Large intestine (tissue), 3 donors: ENCODE measurements around the gene ZMYM2. TPM values are rescaled to one million over a fixed set of nuclear protein-coding genes. Genes with fewer than 3 reads are reported as not detected.

ENCODE experiments used
- DNase-seq, 2 donors: peaks; one replicate each; pipeline versions ENCODE4 v3.0.0 to v3.0.0-alpha.2; 2013
- H3K27ac ChIP-seq: one replicate; pipeline ENCODE4 v1.5.1; 2013; ENCODE audit warnings: low read length
- H3K27me3 ChIP-seq: 2 replicates; pipeline ENCODE4 v1.6.1; 2013; ENCODE audit warnings: low read length; ENCODE audit not compliant: control insufficient read depth, insufficient read depth
- H3K36me3 ChIP-seq: 2 replicates; pipeline ENCODE4 v1.6.1; 2013; ENCODE audit warnings: low read length; ENCODE audit not compliant: control insufficient read depth, insufficient read depth
- H3K4me1 ChIP-seq: one replicate; pipeline ENCODE4 v1.6.1; 2013; ENCODE audit warnings: low read length; ENCODE audit not compliant: control insufficient read depth, insufficient read depth
- H3K4me3 ChIP-seq: one replicate; pipeline ENCODE4 v1.5.1; 2013; ENCODE audit warnings: low read length
- H3K9me3 ChIP-seq: one replicate; pipeline ENCODE4 v1.6.1; 2013; ENCODE audit warnings: mild to moderate bottlenecking, low read depth, low read length, moderate library complexity; ENCODE audit not compliant: control insufficient read depth
- WGBS: methylation state at CpG from one replicate; pipeline ENCODE4 v1.1.5; 2013; ENCODE audit warnings: low lambda C conversion rate; ENCODE audit not compliant: insufficient coverage; 5-methylcytosine and 5-hydroxymethylcytosine counted together
- polyA plus RNA-seq: library from polyadenylated mRNA; unstranded; fragments of 120-200 nt; gene quantifications from one replicate; pipeline ENCODE4 v1.2.1, GENCODE V29; 2013

The ZMYM2 gene
- polyA plus RNA-seq, 1 donor = 53.4 TPM

- H3K4me1 ChIP-seq = no peaks in the 10 kb centered on the region
- no peak overlapping the region for H3K27ac ChIP-seq
- no peaks in the 10 kb centered on the region for H3K9me3 ChIP-seq
- DNase-seq = no peak
- H3K4me3 ChIP-seq = no peak overlapping the region
- WGBS = no CpG with 5 or more reads among the region's 11 CpGs
- H3K36me3 ChIP-seq = peaks cover 42% of the 10 kb centered on the region
- H3K27me3 ChIP-seq = no peaks in the 10 kb centered on the region
Observed at GRCh38 chr13:20043207-20043925, 84.8 kb downstream of the ZMYM2 start.

GRCh38 chr13:20044086-20044485, 85.6 kb downstream of the ZMYM2 start:
- H3K4me1 ChIP-seq = no peaks in the 10 kb centered on the region
- H3K27ac ChIP-seq = no peak overlapping the region
- no peaks in the 10 kb centered on the region for H3K27me3 ChIP-seq
- H3K9me3 ChIP-seq = no peaks in the 10 kb centered on the region
- 80% methylated on average over 1 of the region's 1 CpG for WGBS
- peaks cover 40% of the 10 kb centered on the region for H3K36me3 ChIP-seq
- no peak overlapping the region for H3K4me3 ChIP-seq
- no peak for DNase-seq

GRCh38 chr13:20045950-20046548, 87.5 kb downstream of the ZMYM2 start:
- no peak overlapping the region for H3K27ac ChIP-seq
- 100% methylated on average over 1 of the region's 2 CpGs for WGBS
- no peak for DNase-seq
- peaks cover 32% of the 10 kb centered on the region for H3K36me3 ChIP-seq
- no peak overlapping the region for H3K4me3 ChIP-seq
- no peaks in the 10 kb centered on the region for H3K9me3 ChIP-seq
- no peaks in the 10 kb centered on the region for H3K4me1 ChIP-seq
- H3K27me3 ChIP-seq = no peaks in the 10 kb centered on the region

DNA sequence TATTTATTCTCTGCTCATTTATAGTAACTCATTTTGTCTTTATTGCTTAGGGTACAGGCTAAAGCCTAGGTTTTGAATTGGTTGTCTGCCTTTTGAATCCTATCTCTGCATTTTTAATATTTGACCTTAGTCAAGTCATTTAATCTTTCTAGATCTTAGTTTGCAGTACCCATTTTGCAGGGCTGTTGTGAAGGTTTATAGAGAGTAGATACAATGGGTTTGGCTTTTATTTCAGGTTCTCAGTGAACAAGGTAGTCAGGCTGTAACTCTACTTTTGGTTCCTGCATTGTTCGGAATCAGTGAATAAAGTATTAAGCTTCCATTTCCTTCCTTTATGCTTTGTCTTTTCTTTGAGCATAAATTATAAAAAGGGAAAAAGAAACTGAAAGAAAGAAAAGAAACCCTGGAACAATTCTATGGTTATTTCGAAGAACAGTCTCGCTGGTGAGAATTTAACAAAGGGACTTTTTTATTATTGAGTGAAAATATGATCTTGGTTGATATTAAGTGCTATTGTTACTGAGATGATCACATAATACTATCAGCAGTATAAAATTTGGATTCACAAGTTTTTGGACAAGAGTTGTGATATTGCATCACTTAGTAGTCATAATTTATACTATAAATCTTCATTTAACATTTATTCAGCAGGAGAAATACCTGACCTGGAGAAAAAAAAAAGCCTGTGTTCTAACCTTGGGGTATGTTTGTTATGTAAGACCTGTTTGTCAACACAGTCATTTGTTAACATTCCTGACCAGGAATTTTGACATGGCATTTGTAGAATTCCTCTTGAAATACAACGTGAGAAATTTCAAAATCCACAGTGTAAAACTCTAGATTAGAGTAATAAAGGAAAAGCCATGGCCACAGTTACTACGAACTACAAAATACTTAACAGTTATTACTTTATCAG, 91.3 kb downstream of the ZMYM2 start:
- no peak overlapping the region for H3K4me3 ChIP-seq
- H3K27me3 ChIP-seq = no peaks in the 10 kb centered on the region
- no peak overlapping the region for H3K27ac ChIP-seq
- H3K36me3 ChIP-seq = peaks cover 30% of the 10 kb centered on the region
- no peaks in the 10 kb centered on the region for H3K9me3 ChIP-seq
- H3K4me1 ChIP-seq = no peaks in the 10 kb centered on the region
- WGBS = 92% methylated on average over 4 of the region's 5 CpGs
- DNase-seq = no peak

DNA sequence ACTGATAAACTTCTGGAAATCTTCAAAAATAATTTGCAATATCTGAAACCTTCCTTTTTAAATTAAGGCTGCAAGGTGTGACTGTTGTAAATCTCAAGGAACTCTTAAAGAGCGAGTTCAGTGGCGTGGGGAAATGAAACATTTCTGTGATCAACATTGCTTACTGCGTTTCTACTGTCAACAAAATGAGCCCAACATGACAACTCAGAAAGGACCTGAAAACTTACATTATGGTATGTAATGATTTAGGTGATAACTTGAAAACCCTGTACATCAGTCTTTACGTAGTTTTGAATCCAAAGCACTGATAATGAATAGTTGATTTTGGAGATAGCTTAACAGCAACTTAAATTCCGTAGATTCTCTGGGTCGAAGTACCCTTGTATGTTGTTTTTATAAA, 92.8 kb downstream of the ZMYM2 start:
- no peaks in the 10 kb centered on the region for H3K4me1 ChIP-seq
- 100% methylated on average over 1 of the region's 6 CpGs for WGBS

DNA sequence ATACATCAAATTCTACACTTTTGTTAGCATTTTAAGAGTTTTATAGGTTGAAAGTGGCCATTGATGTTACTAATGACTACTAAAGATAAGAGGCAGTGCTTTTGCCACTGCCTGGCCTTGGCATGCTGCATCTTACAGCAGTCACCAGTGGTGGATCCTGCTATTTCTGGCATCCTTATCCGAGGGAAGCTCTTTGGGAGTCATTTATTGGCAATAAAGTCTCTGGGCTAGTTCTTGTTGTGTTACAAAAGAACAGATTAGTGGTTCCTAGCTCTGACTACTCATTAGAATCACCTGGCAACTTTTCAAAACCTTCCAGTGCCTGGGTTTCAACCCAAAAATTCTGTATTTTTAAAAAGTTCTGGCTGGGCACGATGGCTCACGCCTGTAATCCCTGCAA, 94.5 kb downstream of the ZMYM2 start:
- no peak overlapping the region for H3K27ac ChIP-seq
- no peaks in the 10 kb centered on the region for H3K4me1 ChIP-seq
- DNase-seq = no peak
- H3K4me3 ChIP-seq = no peak overlapping the region
- H3K27me3 ChIP-seq = no peaks in the 10 kb centered on the region
- no peaks in the 10 kb centered on the region for H3K9me3 ChIP-seq
- WGBS = no CpG with 5 or more reads among the region's 3 CpGs
- peaks cover 37% of the 10 kb centered on the region for H3K36me3 ChIP-seq

More for the DNA sequence above, 92.8 kb downstream of the ZMYM2 start:
- Histone ChIP-seq H3K27ac (no peak overlapping the region), H3K27me3 (no peaks in the 10 kb centered on the region), H3K4me3 (no peak overlapping the region), H3K36me3 (peaks cover 30% of the 10 kb centered on the region), H3K9me3 (no peaks in the 10 kb centered on the region)
- DNase-seq = no peak

- no peak overlapping the region for H3K27ac ChIP-seq
- no peaks in the 10 kb centered on the region for H3K27me3 ChIP-seq
- H3K9me3 ChIP-seq = no peaks in the 10 kb centered on the region
- no CpG with 5 or more reads among the region's 2 CpGs for WGBS
- H3K36me3 ChIP-seq = peaks cover 41% of the 10 kb centered on the region
- DNase-seq = no peak
- no peaks in the 10 kb centered on the region for H3K4me1 ChIP-seq
- H3K4me3 ChIP-seq = no peak overlapping the region
Observed at GRCh38 chr13:20053891-20054290, 95.4 kb downstream of the ZMYM2 start.

GRCh38 chr13:20054586-20054985, 96.1 kb downstream of the ZMYM2 start:
- DNase-seq = no peak
- no peak overlapping the region for H3K4me3 ChIP-seq
- no peaks in the 10 kb centered on the region for H3K9me3 ChIP-seq
- H3K4me1 ChIP-seq = no peaks in the 10 kb centered on the region
- WGBS = no CpG with 5 or more reads among the region's 2 CpGs
- no peak overlapping the region for H3K27ac ChIP-seq
- H3K36me3 ChIP-seq = peaks cover 46% of the 10 kb centered on the region
- H3K27me3 ChIP-seq = no peaks in the 10 kb centered on the region

DNA sequence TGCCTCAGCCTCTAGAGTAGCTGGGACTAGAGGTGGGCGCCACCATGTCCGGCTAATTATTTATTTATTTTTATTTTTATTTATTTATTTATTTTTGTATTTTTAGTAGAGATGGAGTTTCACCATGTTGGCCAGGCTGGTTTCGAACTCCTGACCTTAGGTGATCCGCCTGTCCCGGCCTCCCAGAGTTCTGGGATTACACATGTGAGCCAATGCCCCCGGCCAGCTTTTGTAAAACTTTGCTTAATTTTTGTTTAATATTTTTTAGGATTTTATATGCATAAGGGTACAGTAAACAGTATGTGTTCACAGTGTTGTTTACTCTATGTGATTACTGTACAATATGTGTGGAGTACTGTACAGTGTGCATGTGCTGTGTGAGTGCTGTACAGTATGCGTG, 98.7 kb downstream of the ZMYM2 start:
- H3K9me3 ChIP-seq = no peaks in the 10 kb centered on the region
- no peak overlapping the region for H3K4me3 ChIP-seq
- H3K4me1 ChIP-seq = no peaks in the 10 kb centered on the region
- no peaks in the 10 kb centered on the region for H3K27me3 ChIP-seq
- no CpG with 5 or more reads among the region's 7 CpGs for WGBS
- H3K27ac ChIP-seq = no peak overlapping the region
- no peak for DNase-seq
- H3K36me3 ChIP-seq = peaks cover 61% of the 10 kb centered on the region

DNA sequence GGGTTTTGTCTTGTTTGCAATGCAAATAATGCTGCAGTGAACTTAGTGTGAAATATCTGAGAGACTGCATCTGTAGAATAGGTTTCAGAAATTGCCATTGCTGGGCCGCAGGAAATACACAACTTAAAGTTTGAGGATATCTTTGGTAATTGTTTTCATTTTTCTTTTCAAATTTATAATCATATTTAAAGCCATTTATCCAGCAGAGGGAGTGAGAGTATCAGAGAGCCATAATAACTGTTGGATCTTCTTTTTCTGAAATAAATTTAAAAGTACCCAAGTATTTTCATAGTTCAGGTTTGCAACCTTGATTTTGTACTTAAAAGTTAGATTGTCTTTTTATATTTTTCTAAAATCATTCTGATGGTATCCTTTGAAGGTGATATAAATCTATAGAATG, 99.4 kb downstream of the ZMYM2 start:
- no peak for DNase-seq
- Histone ChIP-seq H3K4me1 (no peaks in the 10 kb centered on the region), H3K4me3 (no peak overlapping the region), H3K9me3 (no peaks in the 10 kb centered on the region), H3K27me3 (no peaks in the 10 kb centered on the region), H3K36me3 (peaks cover 57% of the 10 kb centered on the region), H3K27ac (no peak overlapping the region)
- WGBS = no CpG with 5 or more reads among the region's 1 CpG
